CD4-positive, alpha-beta T cell (primary cell): ENCODE measurements around the gene EML4. TPM values are rescaled to one million over a fixed set of nuclear protein-coding genes. Genes with fewer than 3 reads are reported as not detected.
A peak's percentile ranks its signal among the peaks of the same experiment; 100 is the strongest.

Experiments
- ATAC-seq: fragments of 200-7000 bp; cut with Tn5 transposase; one replicate; pipeline ENCODE4 v1.10.0; 2022; ENCODE audit warnings: mild to moderate bottlenecking; ENCODE audit not compliant: poor library complexity
- CTCF ChIA-PET: fragments of 350-600 bp; sonication (Branson Sonifier 250); formaldehyde crosslinking; loops from one replicate; lab custom pipeline; 2021; ENCODE audit warnings: antibody characterized with exemption, inconsistent platforms; lab: Charles Lee
- POLR2A ChIA-PET: fragments of 350-600 bp; sonication (Branson Sonifier 250); formaldehyde crosslinking; loops from one replicate; lab custom pipeline; 2021; ENCODE audit warnings: antibody characterized with exemption, inconsistent platforms; lab: Charles Lee
- DNase-seq, 14 experiments: peaks; one replicate each; pipeline ENCODE4 v3.0.0-alpha.2; 2013 to 2020; ENCODE audit warnings: mixed read lengths in 2 of 14
- H3K27ac ChIP-seq, 2 donors: one replicate each; pipeline versions ENCODE4 v1.5.1 to v1.7.0; 2013; ENCODE audit warnings: low read length in 2 of 2, low read depth in 1 of 2, mild to moderate bottlenecking in 1 of 2
- H3K27me3 ChIP-seq, 2 experiments: 1 replicate in 1 of 2; 2 replicates in 1 of 2; pipeline versions ENCODE4 v1.6.1 to v1.7.0; 2013; ENCODE audit warnings: low read length in 2 of 2, control low read depth in 1 of 2, mild to moderate bottlenecking in 1 of 2, moderate library complexity in 1 of 2; ENCODE audit not compliant: insufficient read depth in 2 of 2, control insufficient read depth in 1 of 2
- H3K36me3 ChIP-seq: one replicate; pipeline ENCODE4 v1.6.1; 2013; ENCODE audit warnings: low read length, control low read depth; ENCODE audit not compliant: insufficient read depth
- H3K4me1 ChIP-seq: one replicate; pipeline ENCODE4 v1.6.1; 2013; ENCODE audit warnings: low read length, control low read depth; ENCODE audit not compliant: insufficient read depth
- H3K4me3 ChIP-seq: one replicate; pipeline ENCODE4 v1.5.1; 2013; ENCODE audit warnings: mild to moderate bottlenecking, low read length, moderate library complexity
- H3K9me3 ChIP-seq, 2 experiments: 1 replicate in 1 of 2; 2 replicates in 1 of 2; pipeline versions ENCODE4 v1.6.1 to v1.7.0; 2013; ENCODE audit warnings: low read length in 2 of 2, mild to moderate bottlenecking in 2 of 2, control low read depth in 1 of 2, moderate library complexity in 1 of 2; ENCODE audit not compliant: control insufficient read depth in 1 of 2, insufficient read depth in 1 of 2
- H3K27ac Mint-ChIP-seq: one replicate; pipeline ENCODE4 v1.8.0; 2020; ENCODE audit warnings: mixed read lengths
- H3K27me3 Mint-ChIP-seq: one replicate; pipeline ENCODE4 v1.8.0; 2021; ENCODE audit warnings: mixed read lengths
- H3K36me3 Mint-ChIP-seq: one replicate; pipeline ENCODE4 v1.8.0; 2021; ENCODE audit warnings: low read depth, mixed read lengths
- H3K4me1 Mint-ChIP-seq: one replicate; pipeline ENCODE4 v1.8.0; 2021; ENCODE audit warnings: low read depth, mixed read lengths
- H3K4me3 Mint-ChIP-seq: one replicate; pipeline ENCODE4 v1.8.0; 2020; ENCODE audit warnings: mild to moderate bottlenecking, mixed read lengths
- H3K9me3 Mint-ChIP-seq: one replicate; pipeline ENCODE4 v1.8.0; 2020; ENCODE audit warnings: mixed read lengths
- CTCF ChIP-seq: fragments of 200-600 bp; IDR thresholded peaks from one replicate; pipeline ENCODE4 v1.8.0; 2022; ENCODE audit warnings: antibody characterized with exemption, mild to moderate bottlenecking
- intact Hi-C, 2 experiments: fragments of 100-400 bp; cut with DNase I in 1 of 2; cut with micrococcal nuclease in 1 of 2; formaldehyde crosslinking; loops; one replicate each; pipeline versions ENCODE4 v1.15.1 to v1.9.0; 2023 to 2025; cut with DNase I, micrococcal nuclease
- total RNA-seq, 174 experiments: library from RNA in 2 of 174; stranded (reverse) in 2 of 174; gene quantifications; one replicate each; pipeline ENCODE4 v1.2.3 and lab custom pipeline; 2021 to 2026

Gene EML4
- total RNA-seq, 2 experiments from 2014 or later = 219 to 228 TPM

- H3K9me3 Mint-ChIP-seq = no peaks in the 10 kb centered on the region
- no peak for ATAC-seq
- Histone ChIP-seq H3K4me1 (peaks cover 42% of the 10 kb centered on the region), H3K27ac (no peak overlapping the region), H3K4me3 (no peak overlapping the region), H3K27me3 (no peaks in the 10 kb centered on the region), H3K9me3 (no peaks in the 10 kb centered on the region), H3K36me3 (peaks cover 21% of the 10 kb centered on the region)
- TF ChIP-seq CTCF = no peak
- POLR2A ChIA-PET = interaction anchor here (0.9 to 3.7 kb wide), 4 partner anchors 10 to 88 kb away, joined by 3 to 16 read pairs (median 10); no protein-coding TSS in a partner anchor
- no peaks in the 10 kb centered on the region for H3K27me3 Mint-ChIP-seq
- H3K4me1 Mint-ChIP-seq = peaks cover 87% of the 10 kb centered on the region
- H3K27ac Mint-ChIP-seq = peak overlapping the region; percentile 46
- intact Hi-C loops = loop anchor here in 1 of 2 experiments (2.0 kb wide), 1 partner anchor 13 kb away; no protein-coding TSS in a partner anchor
- H3K4me3 Mint-ChIP-seq = no peak overlapping the region
- H3K36me3 Mint-ChIP-seq = peaks cover 60% of the 10 kb centered on the region
- CTCF ChIA-PET = no interaction called here
- DNase-seq = peak in 2 of 14 experiments; percentile 24 to 42
These were observed 14.6 kb downstream of the EML4 start for GRCh38 chr2:42183775-42184174.

GRCh38 chr2:42184346-42184745, 15.2 kb downstream of the EML4 start:
- CTCF ChIA-PET = no interaction called here
- no peak for TF ChIP-seq CTCF

GRCh38 chr2:42185220-42185921, 16.2 kb downstream of the EML4 start:
- DNase-seq = no peak
- H3K36me3 ChIP-seq = peaks cover 21% of the 10 kb centered on the region
- peaks cover 42% of the 10 kb centered on the region for H3K4me1 ChIP-seq
- no peaks in the 10 kb centered on the region for H3K9me3 ChIP-seq
- Mint-ChIP-seq H3K4me1 (peaks cover 85% of the 10 kb centered on the region), H3K4me3 (peak overlapping the region; percentile 2), H3K27me3 (no peaks in the 10 kb centered on the region), H3K27ac (no peak overlapping the region), H3K36me3 (peaks cover 47% of the 10 kb centered on the region), H3K9me3 (no peaks in the 10 kb centered on the region)
- no peak for TF ChIP-seq CTCF
- H3K27ac ChIP-seq = no peak overlapping the region
- H3K4me3 ChIP-seq = no peak overlapping the region
- ChIA-PET POLR2A (interaction anchor here (1.5 kb wide), 1 partner anchor 80 kb away, joined by 6 read pairs; no protein-coding TSS in a partner anchor), CTCF (no interaction called here)
- intact Hi-C loops = loop anchor here in 1 of 2 experiments (2.0 kb wide), 1 partner anchor 15 kb away; no protein-coding TSS in a partner anchor
- H3K27me3 ChIP-seq = no peaks in the 10 kb centered on the region
- no peak for ATAC-seq

More at GRCh38 chr2:42184346-42184745, 15.2 kb downstream of the EML4 start:
- H3K4me1 Mint-ChIP-seq = peaks cover 86% of the 10 kb centered on the region
- Histone ChIP-seq H3K4me1 (peaks cover 48% of the 10 kb centered on the region), H3K27ac (no peak overlapping the region), H3K36me3 (peaks cover 21% of the 10 kb centered on the region), H3K9me3 (no peaks in the 10 kb centered on the region), H3K4me3 (no peak overlapping the region), H3K27me3 (no peaks in the 10 kb centered on the region)
- H3K27me3 Mint-ChIP-seq = no peaks in the 10 kb centered on the region
- peaks cover 57% of the 10 kb centered on the region for H3K36me3 Mint-ChIP-seq
- H3K4me3 Mint-ChIP-seq = peak overlapping the region; percentile 62
- DNase-seq = no peak
- H3K9me3 Mint-ChIP-seq = no peaks in the 10 kb centered on the region
- POLR2A ChIA-PET = interaction anchor here (0.6 kb wide), 1 partner anchor 9 kb away, joined by 3 read pairs; no protein-coding TSS in a partner anchor
- peak overlapping the region; percentile 46 for H3K27ac Mint-ChIP-seq
- intact Hi-C loops = loop anchor here in 1 of 2 experiments (2.0 kb wide), 1 partner anchor 14 kb away; no protein-coding TSS in a partner anchor
- ATAC-seq = no peak
